NT2/D1 (cell line): ENCODE measurements around the gene TPX2.
"Not testable (repeated sequence)": the region's sequence is repeated elsewhere in the genome, so short reads cannot be mapped to it uniquely, and the experiment has no call there.

ENCODE experiments used
- YY1 ChIP-seq: IDR thresholded peaks from 2 replicates; pipeline ENCODE4 v1.6.1; 2011; ENCODE audit not compliant: insufficient read length, insufficient read depth
- ZNF274 ChIP-seq: IDR thresholded peaks from 2 replicates; pipeline ENCODE4 v1.6.1; 2011; ENCODE audit warnings: mild to moderate bottlenecking, low read depth, low read length

DNA sequence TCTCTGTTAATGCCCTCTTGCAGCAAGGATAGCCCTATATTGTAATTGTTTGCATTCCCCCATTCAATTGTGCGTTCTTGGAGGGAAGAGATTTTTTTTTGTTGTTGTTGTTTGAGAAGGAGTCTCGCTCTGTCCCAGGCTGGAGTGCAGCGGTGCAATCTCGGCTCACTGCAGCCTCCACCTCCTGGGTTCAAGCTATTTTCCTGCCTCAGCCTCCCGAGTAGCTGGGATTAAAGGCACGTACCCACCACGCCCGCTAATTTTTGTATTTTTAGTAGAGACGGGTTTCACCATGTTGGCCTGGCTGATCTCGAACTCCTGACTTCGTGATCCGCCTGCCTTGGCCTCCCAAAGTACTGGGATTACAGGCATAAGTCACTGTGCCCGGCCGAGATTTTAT lies 7.9 kb downstream of the TPX2 start:
- TF ChIP-seq ZNF274, YY1: not testable (repeated sequence)
